ENCODE results near the gene ADGRA3. TPM values are rescaled to one million over a fixed set of nuclear protein-coding genes. Genes with fewer than 3 reads are reported as not detected.
"Not testable (repeated sequence)": the region's sequence is repeated elsewhere in the genome, so short reads cannot be mapped to it uniquely, and the experiment has no call there.

Gene ADGRA3
- total and polyA plus RNA-seq, 8 donors = 17.6 to 67.1 (median 63.5) TPM

GRCh38 chr4:22477136-22477812 lies 38.6 kb downstream of the ADGRA3 start:
- intact Hi-C loops (cut with DNase I) = no loop called here
- no peak for DNase-seq
- Histone ChIP-seq H3K4me1 (no peaks in the 10 kb centered on the region), H3K4me3 (no peak overlapping the region), H3K27ac (no peak overlapping the region), H3K9me3 (no peaks in the 10 kb centered on the region), H3K36me3 (no peaks in the 10 kb centered on the region), H3K27me3 (no peaks in the 10 kb centered on the region)
- TF ChIP-seq, protein P1, sequence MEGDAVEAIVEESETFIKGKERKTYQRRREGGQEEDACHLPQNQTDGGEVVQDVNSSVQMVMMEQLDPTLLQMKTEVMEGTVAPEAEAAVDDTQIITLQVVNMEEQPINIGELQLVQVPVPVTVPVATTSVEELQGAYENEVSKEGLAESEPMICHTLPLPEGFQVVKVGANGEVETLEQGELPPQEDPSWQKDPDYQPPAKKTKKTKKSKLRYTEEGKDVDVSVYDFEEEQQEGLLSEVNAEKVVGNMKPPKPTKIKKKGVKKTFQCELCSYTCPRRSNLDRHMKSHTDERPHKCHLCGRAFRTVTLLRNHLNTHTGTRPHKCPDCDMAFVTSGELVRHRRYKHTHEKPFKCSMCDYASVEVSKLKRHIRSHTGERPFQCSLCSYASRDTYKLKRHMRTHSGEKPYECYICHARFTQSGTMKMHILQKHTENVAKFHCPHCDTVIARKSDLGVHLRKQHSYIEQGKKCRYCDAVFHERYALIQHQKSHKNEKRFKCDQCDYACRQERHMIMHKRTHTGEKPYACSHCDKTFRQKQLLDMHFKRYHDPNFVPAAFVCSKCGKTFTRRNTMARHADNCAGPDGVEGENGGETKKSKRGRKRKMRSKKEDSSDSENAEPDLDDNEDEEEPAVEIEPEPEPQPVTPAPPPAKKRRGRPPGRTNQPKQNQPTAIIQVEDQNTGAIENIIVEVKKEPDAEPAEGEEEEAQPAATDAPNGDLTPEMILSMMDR (IDR thresholded peaks at IDR 0.05) = no peak
- no peak for ATAC-seq

DNA sequence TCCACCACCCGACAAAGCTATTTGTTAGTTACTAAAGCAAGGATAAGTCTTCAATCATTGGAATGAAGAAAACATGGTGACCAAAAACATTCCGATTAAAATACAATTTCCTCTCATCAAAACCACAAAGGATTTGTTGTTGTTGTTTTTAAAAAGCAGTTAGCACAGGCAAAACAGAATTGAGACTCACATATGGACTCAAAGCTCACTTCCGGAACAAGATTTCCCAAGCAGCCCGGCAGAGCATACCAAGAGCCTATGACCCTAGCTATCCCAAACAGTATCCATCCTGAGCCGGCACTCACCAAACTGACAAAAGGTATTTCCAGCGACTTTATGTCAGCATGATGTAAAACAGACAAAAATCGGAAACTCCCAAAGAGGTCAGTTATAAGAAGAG lies 39.9 kb downstream of the ADGRA3 start:
- no peaks in the 10 kb centered on the region for H3K36me3 ChIP-seq
- H3K4me3 ChIP-seq = no peak overlapping the region
- H3K27ac ChIP-seq = no peak overlapping the region
- intact Hi-C loops (cut with DNase I) = no loop called here
- no peak for DNase-seq
- H3K4me1 ChIP-seq = no peaks in the 10 kb centered on the region
- no peaks in the 10 kb centered on the region for H3K27me3 ChIP-seq
- ATAC-seq = no peak
- H3K9me3 ChIP-seq = no peaks in the 10 kb centered on the region
- TF ChIP-seq, protein P1 (IDR thresholded peaks at IDR 0.05) = no peak

DNA sequence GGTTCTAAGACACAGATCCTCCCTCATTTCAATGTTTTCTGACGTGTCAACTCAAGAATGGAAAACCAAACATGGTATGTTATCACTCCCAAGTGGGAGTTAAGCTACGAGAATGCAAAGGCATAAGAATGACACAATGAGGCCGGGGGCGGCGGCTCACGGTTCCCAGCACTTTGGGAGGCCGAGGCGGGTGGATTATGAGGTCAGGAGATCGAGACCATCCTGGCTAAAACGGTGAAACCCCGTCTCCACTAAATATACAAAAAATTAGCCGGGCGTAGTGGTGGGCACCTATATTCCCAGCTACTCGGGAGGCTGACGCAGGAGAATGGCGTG lies 40.6 kb downstream of the ADGRA3 start:
- ATAC-seq; intact Hi-C loops (cut with DNase I); DNase-seq: not testable (repeated sequence)

GRCh38 chr4:22474636-22475310 lies 41.1 kb downstream of the ADGRA3 start:
- ATAC-seq (no peak), DNase-seq (no peak)
- intact Hi-C loops (cut with DNase I) = no loop called here
- no peak overlapping the region for H3K4me3 ChIP-seq
- no peak overlapping the region for H3K27ac ChIP-seq
- no peaks in the 10 kb centered on the region for H3K9me3 ChIP-seq
- H3K27me3 ChIP-seq = no peaks in the 10 kb centered on the region
- H3K4me1 ChIP-seq = no peaks in the 10 kb centered on the region
- H3K36me3 ChIP-seq = no peaks in the 10 kb centered on the region
- TF ChIP-seq, protein P1 (IDR thresholded peaks at IDR 0.05) = no peak

More for the DNA sequence above, 40.6 kb downstream of the ADGRA3 start:
- H3K4me1 ChIP-seq, H3K9me3 ChIP-seq, H3K27ac ChIP-seq, H3K36me3 ChIP-seq, H3K4me3 ChIP-seq, H3K27me3 ChIP-seq: not testable (repeated sequence)

- H3K27ac ChIP-seq = no peak overlapping the region
- no peak for DNase-seq
- H3K4me1 ChIP-seq = no peaks in the 10 kb centered on the region
- H3K9me3 ChIP-seq = no peaks in the 10 kb centered on the region
- H3K4me3 ChIP-seq = no peak overlapping the region
- TF ChIP-seq, protein P1 (IDR thresholded peaks at IDR 0.05) = no peak
- H3K27me3 ChIP-seq = no peaks in the 10 kb centered on the region
- no peaks in the 10 kb centered on the region for H3K36me3 ChIP-seq
- intact Hi-C loops (cut with DNase I) = no loop called here
- no peak for ATAC-seq
Observed at GRCh38 chr4:22473268-22473667, 42.6 kb downstream of the ADGRA3 start.

Data from left lung (tissue), 10 donors.